Measurements from ENCODE around the gene SIGMAR1. TPM values are rescaled to one million over a fixed set of nuclear protein-coding genes. Genes with fewer than 3 reads are reported as not detected.
"Not testable (repeated sequence)": the region's sequence is repeated elsewhere in the genome, so short reads cannot be mapped to it uniquely, and the experiment has no call there.

SIGMAR1 gene
- total RNA-seq, 1 experiment from 2014 or later: 178 TPM

DNA sequence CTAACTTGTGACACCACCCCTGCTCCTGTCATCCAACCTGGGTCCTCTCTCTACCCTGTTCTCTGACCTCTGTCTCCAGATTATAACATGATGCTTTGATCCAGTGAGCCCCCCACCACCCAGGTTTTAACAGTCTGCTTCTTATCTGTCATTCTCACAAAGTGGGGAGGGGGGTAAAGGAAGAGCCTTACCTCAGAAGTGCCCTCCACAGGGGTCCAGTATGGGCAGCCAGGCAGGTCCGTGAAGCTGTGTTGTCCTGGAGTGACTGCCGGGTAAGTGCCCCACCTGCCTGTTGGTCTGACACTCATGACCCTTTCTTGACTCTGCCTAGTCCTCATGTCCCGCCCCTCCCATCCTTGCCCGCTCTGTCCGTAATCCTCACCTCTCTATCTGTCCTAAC, 17.8 kb upstream of the SIGMAR1 start:
- no peak for DNase-seq (ENCODE audit: low read depth)

GRCh38 chr9:34654323-34655051, 16.9 kb upstream of the SIGMAR1 start:
- no peak for DNase-seq (ENCODE audit: low read depth)

GRCh38 chr9:34653151-34654072, 15.8 kb upstream of the SIGMAR1 start:
- no peak for DNase-seq (ENCODE audit: low read depth)

GRCh38 chr9:34652602-34653000, 15.0 kb upstream of the SIGMAR1 start:
- DNase-seq (ENCODE audit: low read depth): no peak

DNA sequence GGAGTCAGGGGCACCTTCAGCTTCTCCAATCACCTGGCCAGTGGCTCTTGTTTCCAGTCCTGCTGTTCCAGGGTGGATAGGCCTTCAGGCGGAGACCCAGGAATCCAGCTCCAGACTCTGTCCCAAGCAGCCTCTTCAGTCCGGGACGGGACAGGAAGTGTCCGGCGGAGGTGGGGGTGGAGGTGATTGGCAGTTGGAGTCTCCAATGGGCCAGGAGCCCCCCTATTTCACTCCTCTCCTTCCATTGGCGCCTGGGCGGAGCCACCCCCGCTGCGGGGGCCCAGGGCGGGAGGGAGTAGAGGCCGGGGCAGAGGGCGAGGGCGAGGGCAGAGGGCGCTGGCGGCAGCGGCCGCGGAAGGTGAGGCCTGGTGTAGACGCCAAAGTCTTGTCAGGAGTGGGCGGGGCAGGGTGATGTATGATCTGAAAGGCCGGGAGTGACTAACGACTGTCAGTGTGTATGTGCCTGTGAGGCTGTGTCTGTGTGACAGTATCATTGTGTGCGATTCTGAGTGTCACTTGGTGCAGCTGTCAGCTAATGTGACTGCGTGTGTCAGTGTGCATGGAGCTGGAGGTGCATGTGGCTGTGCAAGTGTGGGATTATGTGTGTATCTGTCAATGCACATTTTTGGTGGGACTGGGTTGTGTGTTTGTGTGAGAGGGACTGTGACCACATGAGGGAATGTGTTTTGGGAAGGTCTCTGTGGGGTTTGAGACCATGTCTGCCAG, 14.5 kb upstream of the SIGMAR1 start, which contains the start of gene IL11RA:
Gene IL11RA, plus strand, starts transcription at position 310 of the 726 bp plus-strand sequence. CDS start 3,033 bp downstream, outside the sequence.
- peak; percentile 82 for DNase-seq (ENCODE audit: low read depth)

DNA sequence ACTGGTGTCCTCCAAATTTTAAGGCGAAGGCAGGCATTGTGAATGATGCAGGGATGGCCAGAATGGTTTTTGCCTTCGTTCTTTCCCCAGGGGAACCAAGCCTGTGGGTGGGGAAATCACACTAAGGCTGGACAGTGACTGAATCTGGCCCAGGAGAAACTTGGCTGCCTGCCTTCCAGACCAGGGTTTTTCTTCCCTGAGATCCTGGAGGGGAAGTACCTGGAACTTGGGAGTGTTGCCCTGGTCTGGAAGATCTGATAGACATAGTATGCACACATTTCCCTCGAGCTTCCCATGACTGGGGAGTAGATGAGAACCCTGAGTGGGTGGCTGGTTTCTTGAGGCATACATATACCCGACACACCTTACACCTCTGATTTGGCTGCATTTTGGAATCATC, 13.7 kb upstream of the SIGMAR1 start:
- DNase-seq (ENCODE audit: low read depth): no peak

DNA sequence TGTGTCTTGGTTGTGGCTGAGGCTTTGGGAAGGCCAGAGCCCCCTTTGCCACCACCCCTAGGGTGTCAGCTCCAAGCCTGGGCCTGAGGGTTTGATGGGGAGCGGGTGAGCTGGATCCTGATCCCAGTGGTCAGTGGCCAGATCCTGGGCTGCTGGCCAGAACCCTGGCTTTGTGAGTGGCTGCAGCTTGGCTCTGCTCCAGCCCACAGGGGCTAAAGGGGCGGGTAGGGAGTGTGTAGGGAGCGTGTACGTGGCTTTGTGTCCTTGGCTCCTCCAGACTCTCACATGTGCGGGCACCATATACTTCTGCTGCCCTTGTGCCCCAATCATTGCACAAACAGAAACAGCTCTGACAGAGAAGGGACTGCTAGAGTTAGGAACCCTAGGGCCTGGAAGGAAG, 13.2 kb upstream of the SIGMAR1 start:
- no peak for DNase-seq (ENCODE audit: low read depth)

DNA sequence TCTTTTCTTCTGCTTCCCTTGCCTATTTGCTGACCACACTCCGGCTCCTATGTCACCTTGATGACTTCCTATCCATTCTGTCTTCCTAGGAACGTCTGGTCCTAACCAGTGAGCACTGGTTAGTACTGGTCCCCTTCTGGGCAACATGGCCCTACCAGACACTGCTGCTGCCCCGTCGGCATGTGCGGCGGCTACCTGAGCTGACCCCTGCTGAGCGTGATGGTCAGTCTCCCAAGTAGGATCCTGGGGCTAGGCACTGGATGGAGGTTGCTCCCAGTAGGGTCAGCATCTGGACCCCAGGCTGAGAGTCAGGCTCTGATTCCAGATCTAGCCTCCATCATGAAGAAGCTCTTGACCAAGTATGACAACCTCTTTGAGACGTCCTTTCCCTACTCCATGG, 11.1 kb upstream of the SIGMAR1 start:
- no peak for DNase-seq (ENCODE audit: low read depth)

DNA sequence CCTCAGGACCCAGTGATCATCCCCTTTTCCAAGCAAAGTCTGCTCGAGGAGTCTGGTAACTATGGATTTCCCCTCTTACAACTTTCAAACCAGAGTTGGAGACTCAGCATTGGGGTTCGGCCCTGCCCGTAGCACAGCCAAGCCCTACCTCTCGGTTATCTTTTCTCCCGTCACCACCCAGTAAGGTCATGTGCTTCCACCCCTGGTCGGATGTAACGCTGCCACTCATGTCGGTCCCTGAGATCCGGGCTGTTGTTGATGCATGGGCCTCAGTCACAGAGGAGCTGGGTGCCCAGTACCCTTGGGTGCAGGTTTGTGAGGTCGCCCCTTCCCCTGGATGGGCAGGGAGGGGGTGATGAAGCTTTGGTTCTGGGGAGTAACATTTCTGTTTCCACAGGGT, 10.1 kb upstream of the SIGMAR1 start:
- DNase-seq (ENCODE audit: low read depth): no peak

GRCh38 chr9:34647084-34647403, 9.5 kb upstream of the SIGMAR1 start:
- DNase-seq (ENCODE audit: low read depth): no peak

- peak; percentile 87 for DNase-seq (ENCODE audit: low read depth)
Observed at GRCh38 chr9:34646211-34647083, 8.9 kb upstream of the SIGMAR1 start, which contains the start of gene GALT. TSS of gene GALT (plus strand) at chr9:34646675. CDS start at chr9:34646705, 30 bp downstream.

GRCh38 chr9:34644766-34645314, 7.3 kb upstream of the SIGMAR1 start:
- DNase-seq (ENCODE audit: low read depth): no peak

DNA sequence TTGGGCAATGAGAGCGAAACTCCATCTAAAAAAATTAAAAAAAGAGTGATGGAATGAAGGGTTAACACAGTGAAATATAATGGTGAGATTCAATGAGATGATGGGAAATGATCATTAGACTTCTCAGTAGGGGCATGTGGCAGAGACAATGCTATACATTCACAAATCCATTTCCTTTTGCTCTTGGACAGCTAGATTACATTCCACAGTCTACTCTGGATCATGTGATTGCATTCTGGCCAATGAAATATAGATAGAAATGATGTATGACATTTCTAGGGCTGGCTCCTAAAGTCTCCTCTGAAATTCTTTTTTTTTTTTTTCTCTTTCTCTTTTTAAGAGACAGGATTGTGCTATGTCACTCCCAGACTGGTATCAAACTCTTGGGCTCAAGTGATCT, 5.1 kb upstream of the SIGMAR1 start:
- DNase-seq (ENCODE audit: low read depth): no peak

DNA sequence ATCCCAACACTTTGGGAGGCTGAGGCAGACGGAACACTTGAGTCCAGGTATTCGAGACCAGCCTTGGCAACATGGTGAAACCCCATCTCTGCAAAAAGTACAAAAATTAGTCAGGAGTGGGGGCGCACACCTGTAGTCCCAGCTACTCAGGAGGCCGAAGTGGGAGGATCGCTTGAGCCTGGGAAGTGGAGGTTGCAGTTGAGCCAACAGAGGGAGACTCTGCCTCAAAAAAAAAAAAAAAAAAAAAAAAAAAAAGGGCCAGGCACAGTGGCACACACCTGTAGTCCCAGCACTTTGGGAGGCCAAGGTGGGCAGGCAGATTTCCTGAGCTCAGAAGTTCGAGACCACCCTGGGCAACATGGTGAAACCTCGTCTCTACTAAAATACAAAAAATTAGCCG, 1.7 kb upstream of the SIGMAR1 start:
- DNase-seq (ENCODE audit: low read depth): not testable (repeated sequence)

DNA sequence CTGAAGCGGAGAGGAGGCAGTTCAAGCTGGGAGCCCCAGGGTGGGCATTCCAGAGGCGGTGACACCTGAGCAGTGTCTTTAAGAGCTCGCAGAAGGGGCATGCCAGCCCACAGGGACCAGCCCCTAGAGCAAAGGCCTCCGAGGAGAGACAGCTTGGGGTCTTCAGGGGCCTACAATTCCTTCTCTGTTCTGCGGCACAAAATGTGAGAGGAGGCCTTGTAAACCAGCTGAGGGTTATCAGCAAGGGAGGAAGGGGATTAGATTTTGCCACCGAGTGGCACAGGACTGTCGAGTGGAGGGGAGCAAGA, 505 bp upstream of the SIGMAR1 start:
- DNase-seq (ENCODE audit: low read depth): no peak

DNA sequence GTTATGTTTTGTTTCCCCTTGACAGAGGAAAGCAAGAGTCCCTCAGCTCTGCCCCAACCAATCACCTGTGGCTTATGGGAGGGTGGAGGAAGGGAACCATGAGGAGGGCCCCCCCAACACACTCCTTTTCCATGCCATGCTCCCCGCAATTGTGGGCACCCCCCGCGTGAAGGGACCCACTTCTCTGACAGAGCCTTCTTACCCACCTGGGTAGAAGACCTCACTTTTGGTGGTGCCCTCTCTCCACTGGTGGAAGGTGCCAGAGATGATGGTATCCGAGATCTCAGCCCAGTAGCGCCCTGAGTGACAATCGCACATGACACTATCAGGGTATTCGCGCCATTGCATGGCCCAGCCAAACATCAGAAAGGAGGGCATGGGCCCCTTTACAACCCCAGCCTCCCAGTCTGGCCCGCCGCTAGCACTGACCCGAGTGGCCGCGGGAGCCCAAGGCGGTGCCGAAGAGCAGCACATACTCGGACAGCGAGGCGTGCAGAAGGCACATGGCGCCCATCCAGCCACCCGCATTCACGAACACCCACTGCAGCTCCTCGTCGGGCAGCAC, 714 bp downstream of the SIGMAR1 start:
- DNase-seq (ENCODE audit: low read depth): no peak

DNA sequence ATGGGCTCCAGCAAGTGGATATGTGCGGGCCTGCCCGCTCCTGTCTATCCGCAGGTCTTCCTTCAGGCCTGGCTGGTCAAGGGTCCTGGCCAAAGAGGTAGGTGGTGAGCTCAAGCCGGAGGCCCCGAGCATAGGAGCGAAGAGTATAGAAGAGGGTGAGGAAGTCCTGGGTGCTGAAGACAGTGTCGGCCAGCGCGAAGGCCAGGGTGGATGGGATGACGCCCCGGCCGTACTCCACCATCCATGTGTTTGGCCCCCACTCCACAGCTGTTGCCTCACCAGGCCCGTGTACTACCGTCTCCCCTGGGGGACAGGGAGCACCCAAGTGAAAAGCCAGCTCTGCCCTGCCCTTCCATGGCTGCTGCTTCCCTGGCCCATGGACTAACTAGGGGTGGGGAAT, 2.0 kb downstream of the SIGMAR1 start:
- DNase-seq (ENCODE audit: low read depth): no peak

DNA sequence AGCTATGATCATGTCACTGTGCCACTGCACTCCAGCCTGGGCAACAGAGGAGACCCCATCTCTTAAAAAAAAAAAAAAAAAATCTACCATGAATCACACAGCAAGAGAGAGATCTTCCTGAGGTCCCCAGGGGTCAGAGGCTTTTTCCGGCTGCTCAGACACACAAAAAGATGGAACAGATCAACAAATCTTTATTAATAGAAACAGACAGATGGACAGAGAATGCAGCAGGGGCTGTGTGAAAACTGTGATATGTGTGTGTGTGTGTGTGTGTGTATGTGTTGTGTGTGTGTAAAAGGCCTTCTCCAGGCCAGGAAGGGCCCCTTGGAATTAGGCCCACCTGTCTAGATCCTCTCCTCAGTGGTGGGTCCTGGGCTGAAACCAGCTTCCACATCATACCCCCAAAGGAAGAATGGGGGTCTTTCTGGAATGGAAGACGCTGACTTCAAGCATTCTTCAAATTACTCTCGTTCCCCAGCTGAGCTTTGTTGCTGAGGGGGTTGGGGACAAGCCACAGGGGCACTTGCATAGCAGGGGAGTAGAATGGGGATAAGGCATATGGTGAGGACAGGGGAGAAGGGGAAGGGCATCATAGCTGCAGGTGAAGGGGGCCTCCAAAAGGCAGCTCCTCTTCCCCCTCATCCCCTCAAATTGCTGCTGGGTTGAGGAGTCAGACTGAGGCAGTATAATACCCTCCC, 2.9 kb downstream of the SIGMAR1 start:
- no peak for DNase-seq (ENCODE audit: low read depth)

- DNase-seq (ENCODE audit: low read depth): peak; percentile 53
Observed at GRCh38 chr9:34633851-34634550, 3.6 kb downstream of the SIGMAR1 start.

Data from HT1080 (cell line).